D721Med (cell line): ENCODE results near the gene PIBF1.

ENCODE experiments used
- DNase-seq: peaks from one replicate; pipeline ENCODE4 v3.0.0; 2011; ENCODE audit warnings: low spot score; ENCODE audit not compliant: insufficient read length
- FAIRE-seq: peaks from 2 replicates; lab custom pipeline; 2011; peaks lifted over from hg19 to GRCh38; lab: Jason Lieb, UNC
- TF ChIP-seq, protein P1 (sequence below): IDR thresholded peaks from 2 replicates; pipeline ENCODE4 v1.5.1; 2012; ENCODE audit warnings: mild to moderate bottlenecking, control low read depth; ENCODE audit not compliant: insufficient read depth; ENCODE audit errors: missing control alignments

The PIBF1 gene, protein sequence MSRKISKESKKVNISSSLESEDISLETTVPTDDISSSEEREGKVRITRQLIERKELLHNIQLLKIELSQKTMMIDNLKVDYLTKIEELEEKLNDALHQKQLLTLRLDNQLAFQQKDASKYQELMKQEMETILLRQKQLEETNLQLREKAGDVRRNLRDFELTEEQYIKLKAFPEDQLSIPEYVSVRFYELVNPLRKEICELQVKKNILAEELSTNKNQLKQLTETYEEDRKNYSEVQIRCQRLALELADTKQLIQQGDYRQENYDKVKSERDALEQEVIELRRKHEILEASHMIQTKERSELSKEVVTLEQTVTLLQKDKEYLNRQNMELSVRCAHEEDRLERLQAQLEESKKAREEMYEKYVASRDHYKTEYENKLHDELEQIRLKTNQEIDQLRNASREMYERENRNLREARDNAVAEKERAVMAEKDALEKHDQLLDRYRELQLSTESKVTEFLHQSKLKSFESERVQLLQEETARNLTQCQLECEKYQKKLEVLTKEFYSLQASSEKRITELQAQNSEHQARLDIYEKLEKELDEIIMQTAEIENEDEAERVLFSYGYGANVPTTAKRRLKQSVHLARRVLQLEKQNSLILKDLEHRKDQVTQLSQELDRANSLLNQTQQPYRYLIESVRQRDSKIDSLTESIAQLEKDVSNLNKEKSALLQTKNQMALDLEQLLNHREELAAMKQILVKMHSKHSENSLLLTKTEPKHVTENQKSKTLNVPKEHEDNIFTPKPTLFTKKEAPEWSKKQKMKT

DNA sequence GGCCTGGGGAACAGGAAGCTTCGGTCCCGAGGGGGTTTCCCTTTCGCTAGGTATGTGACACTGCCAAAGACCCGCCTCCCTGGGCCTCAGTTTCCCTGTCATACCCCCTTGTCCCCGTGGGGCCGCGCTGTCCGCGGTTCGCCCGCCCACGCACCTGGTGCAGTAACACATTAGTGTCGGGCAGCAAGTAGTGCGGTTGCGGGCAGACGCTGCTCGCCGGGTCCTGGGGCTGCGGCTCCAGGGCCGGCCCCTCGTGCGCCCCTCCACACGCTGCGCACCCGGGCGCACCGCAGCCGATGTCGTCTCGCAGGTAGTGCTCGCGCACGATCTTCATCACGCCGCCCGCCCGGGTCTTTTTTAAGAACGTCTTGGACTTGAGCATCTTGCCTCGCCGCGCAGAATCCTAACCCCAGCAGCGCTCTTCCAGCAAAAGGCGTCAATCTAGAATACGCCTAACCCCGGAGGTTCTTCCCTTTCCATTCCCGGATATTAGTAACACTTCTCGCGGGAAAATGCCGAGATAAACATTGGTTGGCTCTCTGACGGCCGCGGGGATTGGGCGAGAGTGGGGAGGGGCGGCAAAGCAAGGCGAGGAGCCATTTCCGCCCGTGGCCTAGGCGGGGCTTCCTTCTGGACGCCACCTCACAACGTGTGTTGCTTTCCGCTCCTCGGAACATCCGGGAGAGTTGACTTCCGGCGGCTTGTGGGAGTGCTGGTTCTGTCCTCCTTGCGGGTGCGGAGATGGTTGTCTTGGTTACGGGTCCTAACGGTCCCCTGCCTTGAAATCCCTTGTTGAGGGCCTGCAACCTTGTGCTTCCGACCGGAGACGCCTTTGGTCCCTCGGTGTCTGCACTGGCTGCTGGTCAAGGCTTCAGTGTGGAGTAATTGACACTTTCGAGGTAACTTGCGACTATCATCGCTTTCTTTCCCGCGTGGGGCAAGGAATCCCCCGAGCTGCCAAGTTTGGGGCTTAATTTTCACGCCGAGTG is at the start of gene PIBF1, which contains the start of gene DIS3:
PIBF1 (plus strand) TSS at position 683 of the 989 bp plus-strand sequence. CDS start 1,337 bp downstream, outside the sequence.
DIS3 (minus strand) TSS at position 450 of the 989 bp plus-strand sequence; CDS start at position 382, 68 bp downstream.
- TF ChIP-seq, protein P1, sequence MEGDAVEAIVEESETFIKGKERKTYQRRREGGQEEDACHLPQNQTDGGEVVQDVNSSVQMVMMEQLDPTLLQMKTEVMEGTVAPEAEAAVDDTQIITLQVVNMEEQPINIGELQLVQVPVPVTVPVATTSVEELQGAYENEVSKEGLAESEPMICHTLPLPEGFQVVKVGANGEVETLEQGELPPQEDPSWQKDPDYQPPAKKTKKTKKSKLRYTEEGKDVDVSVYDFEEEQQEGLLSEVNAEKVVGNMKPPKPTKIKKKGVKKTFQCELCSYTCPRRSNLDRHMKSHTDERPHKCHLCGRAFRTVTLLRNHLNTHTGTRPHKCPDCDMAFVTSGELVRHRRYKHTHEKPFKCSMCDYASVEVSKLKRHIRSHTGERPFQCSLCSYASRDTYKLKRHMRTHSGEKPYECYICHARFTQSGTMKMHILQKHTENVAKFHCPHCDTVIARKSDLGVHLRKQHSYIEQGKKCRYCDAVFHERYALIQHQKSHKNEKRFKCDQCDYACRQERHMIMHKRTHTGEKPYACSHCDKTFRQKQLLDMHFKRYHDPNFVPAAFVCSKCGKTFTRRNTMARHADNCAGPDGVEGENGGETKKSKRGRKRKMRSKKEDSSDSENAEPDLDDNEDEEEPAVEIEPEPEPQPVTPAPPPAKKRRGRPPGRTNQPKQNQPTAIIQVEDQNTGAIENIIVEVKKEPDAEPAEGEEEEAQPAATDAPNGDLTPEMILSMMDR = no peak
- DNase-seq = peak; percentile 65
- FAIRE-seq = peak; percentile 87

DNA sequence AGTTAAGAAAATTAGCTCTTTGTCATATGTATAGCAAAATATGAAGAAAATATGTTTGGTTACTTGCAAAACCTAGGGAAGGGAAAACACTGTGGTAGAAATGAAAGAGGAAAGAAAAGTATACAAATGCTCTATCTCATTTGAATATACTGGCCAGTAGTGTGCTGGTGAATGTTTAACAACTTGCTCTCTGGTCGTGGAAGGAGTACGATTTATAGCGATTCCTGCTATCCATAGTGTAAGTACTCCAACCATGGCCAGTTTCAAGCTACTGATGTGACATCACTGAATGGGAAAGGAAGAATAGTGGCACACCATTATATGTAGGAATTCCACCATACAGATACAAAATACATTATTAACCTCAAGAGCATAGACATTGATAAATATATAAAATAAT is 44.9 kb upstream of the PIBF1 start:
- FAIRE-seq (no peak), DNase-seq (no peak)
- TF ChIP-seq, protein P1 = no peak

DNA sequence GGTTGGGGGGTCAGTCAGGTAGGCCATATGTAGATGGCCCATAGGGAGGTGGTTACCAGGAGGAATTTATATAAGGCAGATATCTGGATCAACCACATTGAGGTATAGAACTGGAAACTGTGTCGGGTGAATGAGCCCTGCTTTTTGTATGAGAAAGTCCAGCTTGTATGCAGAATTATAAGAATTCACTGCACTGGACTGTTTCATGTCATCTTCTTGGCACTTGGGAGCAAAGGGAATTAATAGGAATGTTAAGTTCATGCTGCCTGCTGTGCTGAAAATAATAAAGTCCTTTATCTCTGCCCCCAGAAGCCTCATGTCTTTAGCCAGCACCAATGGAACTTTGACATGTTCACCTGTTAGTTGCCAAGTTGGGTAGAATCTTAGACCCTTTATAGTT is 41.9 kb upstream of the PIBF1 start:
- no peak for FAIRE-seq
- TF ChIP-seq, protein P1 = no peak
- no peak for DNase-seq

DNA sequence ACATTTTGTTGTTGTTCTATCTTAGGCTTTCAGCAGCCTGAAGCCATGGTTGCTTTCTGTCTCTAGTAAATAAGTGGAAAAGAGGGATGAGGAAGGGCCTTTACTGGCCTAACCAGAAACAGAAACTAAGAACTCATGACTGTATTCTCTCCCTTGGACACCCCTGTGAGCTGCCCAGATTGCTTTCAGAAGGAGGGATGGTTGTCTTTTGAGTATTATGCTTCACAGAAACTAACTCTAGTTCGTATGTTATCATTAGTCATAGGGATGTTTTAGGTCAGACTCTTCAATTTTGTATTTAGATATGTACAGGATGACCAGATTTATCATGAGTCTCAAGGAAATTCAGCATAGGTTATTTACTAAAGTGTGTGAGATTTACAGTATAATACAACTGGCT is 36.7 kb upstream of the PIBF1 start:
- TF ChIP-seq, protein P1 = no peak
- no peak for FAIRE-seq
- no peak for DNase-seq

DNA sequence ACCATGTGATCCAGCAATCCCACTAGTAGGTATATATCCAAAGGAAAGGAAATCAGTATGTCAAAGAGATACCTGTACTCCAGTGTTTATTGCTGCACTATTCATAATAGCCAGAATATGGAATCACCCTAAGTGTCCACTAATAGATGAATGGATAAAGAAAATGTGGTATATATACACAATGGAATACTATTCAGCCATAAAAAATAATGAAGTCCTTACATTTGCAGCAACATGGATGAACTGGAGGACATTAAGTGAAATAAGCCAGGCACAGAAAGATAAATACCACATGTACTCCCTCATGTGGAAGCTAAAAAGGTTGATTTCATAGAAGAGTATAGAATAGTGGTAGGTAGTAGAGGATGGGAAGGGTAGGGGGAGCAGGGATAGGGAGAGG is 30.7 kb upstream of the PIBF1 start:
- no peak for FAIRE-seq
- TF ChIP-seq, protein P1 = no peak
- DNase-seq = no peak

DNA sequence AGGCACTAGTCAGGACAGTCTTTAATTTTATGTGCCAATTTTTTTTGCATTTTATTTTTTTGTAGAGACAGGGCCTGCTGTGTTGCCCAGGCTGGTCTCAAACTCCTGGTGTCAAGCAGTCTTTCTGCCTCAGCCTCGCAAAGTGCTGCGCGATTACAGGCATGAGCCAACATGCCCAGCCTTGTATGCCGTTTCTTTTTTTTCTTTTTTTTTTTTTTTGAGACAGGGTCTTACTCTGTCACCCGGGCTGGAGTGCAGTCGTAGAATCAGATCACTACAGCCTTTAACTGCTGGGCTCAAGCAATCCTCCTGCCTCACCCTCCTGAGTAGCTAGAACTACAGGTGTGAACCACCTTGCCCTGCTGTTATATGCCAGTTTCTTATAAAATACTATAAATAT is 27.8 kb upstream of the PIBF1 start:
- TF ChIP-seq, protein P1 = no peak
- DNase-seq = no peak
- FAIRE-seq = no peak
